Measurements from ENCODE around the gene TTC3. TPM values are rescaled to one million over a fixed set of nuclear protein-coding genes. Genes with fewer than 3 reads are reported as not detected.
A peak's percentile ranks its signal among the peaks of the same experiment; 100 is the strongest.

Gene TTC3
- polyA plus RNA-seq, 2 donors, result 16.9 to 17.4 TPM

DNA sequence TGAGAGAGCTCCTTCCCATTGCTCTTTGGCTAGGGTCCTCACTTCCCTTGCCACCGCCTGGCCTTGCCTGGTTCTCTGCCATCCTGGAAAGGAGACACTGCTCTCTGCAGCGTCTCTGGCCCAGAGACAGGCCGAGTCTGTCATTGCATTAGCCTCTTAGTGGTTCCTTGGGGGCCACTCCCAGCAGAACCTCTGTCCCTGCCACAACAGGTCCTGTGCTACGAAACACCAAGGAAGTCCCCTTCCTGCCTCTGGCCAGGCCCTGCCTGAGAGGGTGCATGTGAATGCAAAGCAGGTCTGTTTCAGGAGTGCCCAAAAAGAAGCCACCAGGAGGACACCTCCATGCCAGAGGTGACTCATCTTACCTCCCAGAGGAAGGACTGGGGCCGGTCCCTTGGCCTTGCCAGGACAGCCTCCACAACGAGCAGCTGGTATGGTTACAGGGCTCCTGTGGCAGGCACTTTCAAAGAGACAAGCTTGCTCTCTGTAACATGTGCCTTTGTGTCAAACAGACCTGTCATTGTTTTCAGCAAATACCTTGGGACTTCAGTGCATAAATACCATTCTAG is 134.5 kb downstream of the TTC3 start:
- 33 to 40% methylated on average over 6 of the region's 6 CpGs for WGBS, 2 donors
- peak overlapping the region in 1 of 2 donors; percentile 24 for H3K27ac ChIP-seq (ENCODE audit: low read depth in 2 of 2, low read length in 1 of 2)
- H3K9me3 ChIP-seq (ENCODE audit: control insufficient read depth in 2 of 2, insufficient read depth in 1 of 2, low read depth in 1 of 2, low read length in 1 of 2), result peaks cover 0 to 2% of the 10 kb centered on the region in 2 donors
- no peaks in the 10 kb centered on the region for H3K27me3 ChIP-seq (ENCODE audit: control insufficient read depth in 1 of 2, insufficient read depth in 2 of 2, low read length in 2 of 2)
- peaks cover 4 to 11% of the 10 kb centered on the region in 2 donors for H3K4me1 ChIP-seq (ENCODE audit: control insufficient read depth in 2 of 2, insufficient read depth in 2 of 2, low read length in 1 of 2)
- no peak overlapping the region for H3K4me3 ChIP-seq (ENCODE audit: low read depth in 1 of 2, low read length in 2 of 2)
- H3K36me3 ChIP-seq (ENCODE audit: control insufficient read depth in 2 of 2, insufficient read depth in 2 of 2, low read length in 1 of 2), result peaks cover 0 to 4% of the 10 kb centered on the region in 2 donors

DNA sequence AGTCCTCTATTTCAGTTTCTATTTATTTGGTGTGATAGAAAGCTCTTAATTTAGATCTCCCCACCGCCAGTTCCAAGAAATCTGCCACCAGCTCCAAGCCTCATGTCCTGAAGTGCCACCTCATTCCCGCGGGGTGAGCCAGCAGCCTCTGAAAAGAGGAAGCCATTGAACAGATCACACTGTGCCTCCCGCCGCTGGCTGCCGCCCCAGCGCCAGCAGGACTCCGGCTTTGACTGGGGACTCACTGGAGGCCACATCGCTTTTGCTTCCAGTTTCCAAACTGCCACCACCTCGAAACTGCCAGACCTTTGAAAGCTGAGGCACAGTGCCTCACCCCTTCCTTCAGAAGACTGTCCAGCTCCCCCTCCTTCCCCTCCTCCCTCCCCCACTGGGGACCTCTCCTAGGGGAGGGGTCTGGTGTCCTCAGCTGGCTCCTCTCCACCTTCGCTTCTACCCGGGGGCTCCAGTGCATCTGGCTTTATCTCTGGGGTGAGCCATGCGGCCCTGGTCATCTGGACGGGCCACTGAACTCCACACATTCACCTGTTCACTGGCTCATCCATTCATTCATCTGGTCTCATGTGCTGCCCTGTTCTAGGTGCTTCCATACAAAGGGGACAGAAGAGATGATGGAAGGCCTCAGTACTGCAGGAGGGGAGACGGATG is 135.1 kb downstream of the TTC3 start:
- peaks cover 4 to 11% of the 10 kb centered on the region in 2 donors for H3K4me1 ChIP-seq (ENCODE audit: control insufficient read depth in 2 of 2, insufficient read depth in 2 of 2, low read length in 1 of 2)
- 32 to 35% methylated on average over 15 of the region's 15 CpGs for WGBS, 2 donors
- no peaks in the 10 kb centered on the region for H3K36me3 ChIP-seq (ENCODE audit: control insufficient read depth in 2 of 2, insufficient read depth in 2 of 2, low read length in 1 of 2)
- H3K27ac ChIP-seq (ENCODE audit: low read depth in 2 of 2, low read length in 1 of 2), result no peak overlapping the region
- no peaks in the 10 kb centered on the region for H3K27me3 ChIP-seq (ENCODE audit: control insufficient read depth in 1 of 2, insufficient read depth in 2 of 2, low read length in 2 of 2)
- H3K4me3 ChIP-seq (ENCODE audit: low read depth in 1 of 2, low read length in 2 of 2), result no peak overlapping the region
- H3K9me3 ChIP-seq (ENCODE audit: control insufficient read depth in 2 of 2, insufficient read depth in 1 of 2, low read depth in 1 of 2, low read length in 1 of 2), result peaks cover 0 to 2% of the 10 kb centered on the region in 2 donors

DNA sequence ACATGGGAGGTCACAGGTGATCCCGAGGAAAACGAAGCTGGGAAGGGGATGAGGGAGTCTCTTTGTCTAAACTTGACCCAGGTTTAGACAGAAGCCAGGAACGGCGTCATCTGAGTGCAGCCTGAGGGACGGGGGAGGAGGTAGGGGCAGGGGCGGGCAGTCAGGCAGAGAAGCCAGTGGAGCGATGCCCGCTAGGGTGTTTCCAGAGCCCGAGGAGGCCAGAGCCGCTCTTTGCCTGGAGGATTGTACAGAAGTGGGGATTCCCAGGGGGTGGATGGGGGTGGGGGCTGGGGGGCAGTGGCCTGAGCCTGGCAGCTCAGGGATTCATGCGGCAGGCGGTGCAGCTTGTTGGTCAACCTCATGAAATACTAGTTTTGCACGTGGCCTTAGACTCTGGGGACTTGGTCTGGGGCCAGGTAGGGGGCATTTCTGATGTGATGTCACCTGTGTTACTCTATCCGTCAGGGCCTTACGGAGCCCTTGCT is 135.7 kb downstream of the TTC3 start:
- Histone ChIP-seq H3K4me3 (ENCODE audit: low read depth in 1 of 2, low read length in 2 of 2) (no peak overlapping the region), H3K36me3 (ENCODE audit: control insufficient read depth in 2 of 2, insufficient read depth in 2 of 2, low read length in 1 of 2) (no peaks in the 10 kb centered on the region), H3K27ac (ENCODE audit: low read depth in 2 of 2, low read length in 1 of 2) (no peak overlapping the region), H3K27me3 (ENCODE audit: control insufficient read depth in 1 of 2, insufficient read depth in 2 of 2, low read length in 2 of 2) (no peaks in the 10 kb centered on the region), H3K4me1 (ENCODE audit: control insufficient read depth in 2 of 2, insufficient read depth in 2 of 2, low read length in 1 of 2) (peaks cover 4 to 11% of the 10 kb centered on the region in 2 donors), H3K9me3 (ENCODE audit: control insufficient read depth in 2 of 2, insufficient read depth in 1 of 2, low read depth in 1 of 2, low read length in 1 of 2) (peaks cover 0 to 2% of the 10 kb centered on the region in 2 donors)
- 62 to 83% methylated on average over 15 of the region's 15 CpGs for WGBS, 2 donors

DNA sequence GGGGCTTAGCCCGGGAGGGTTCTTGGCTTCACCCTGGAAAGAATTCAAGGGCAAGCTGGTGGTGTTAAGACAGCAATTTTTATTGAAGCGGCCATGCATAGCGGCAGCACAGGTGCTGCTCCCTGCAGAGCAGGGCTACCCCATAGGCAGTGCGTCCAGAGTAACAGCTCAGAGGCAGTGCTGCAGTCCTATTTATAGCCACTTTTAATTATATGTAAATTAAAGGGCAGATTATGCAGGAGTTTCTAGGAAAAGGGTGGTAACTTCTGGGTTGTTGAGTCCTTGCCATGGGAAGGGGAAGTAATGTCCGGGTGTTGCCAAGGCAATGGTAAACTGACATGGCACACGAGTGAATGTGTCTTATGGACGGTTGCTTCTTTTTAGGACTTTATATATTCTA is 137.1 kb downstream of the TTC3 start:
- H3K36me3 ChIP-seq (ENCODE audit: control insufficient read depth in 2 of 2, insufficient read depth in 2 of 2, low read length in 1 of 2), result no peaks in the 10 kb centered on the region
- no peak overlapping the region for H3K27ac ChIP-seq (ENCODE audit: low read depth in 2 of 2, low read length in 1 of 2)
- peaks cover 0 to 2% of the 10 kb centered on the region in 2 donors for H3K9me3 ChIP-seq (ENCODE audit: control insufficient read depth in 2 of 2, insufficient read depth in 1 of 2, low read depth in 1 of 2, low read length in 1 of 2)
- H3K27me3 ChIP-seq (ENCODE audit: control insufficient read depth in 1 of 2, insufficient read depth in 2 of 2, low read length in 2 of 2), result no peaks in the 10 kb centered on the region
- H3K4me1 ChIP-seq (ENCODE audit: control insufficient read depth in 2 of 2, insufficient read depth in 2 of 2, low read length in 1 of 2), result peaks cover 4 to 11% of the 10 kb centered on the region in 2 donors
- 92 to 95% methylated on average over 7 of the region's 7 CpGs for WGBS, 2 donors
- H3K4me3 ChIP-seq (ENCODE audit: low read depth in 1 of 2, low read length in 2 of 2), result no peak overlapping the region

DNA sequence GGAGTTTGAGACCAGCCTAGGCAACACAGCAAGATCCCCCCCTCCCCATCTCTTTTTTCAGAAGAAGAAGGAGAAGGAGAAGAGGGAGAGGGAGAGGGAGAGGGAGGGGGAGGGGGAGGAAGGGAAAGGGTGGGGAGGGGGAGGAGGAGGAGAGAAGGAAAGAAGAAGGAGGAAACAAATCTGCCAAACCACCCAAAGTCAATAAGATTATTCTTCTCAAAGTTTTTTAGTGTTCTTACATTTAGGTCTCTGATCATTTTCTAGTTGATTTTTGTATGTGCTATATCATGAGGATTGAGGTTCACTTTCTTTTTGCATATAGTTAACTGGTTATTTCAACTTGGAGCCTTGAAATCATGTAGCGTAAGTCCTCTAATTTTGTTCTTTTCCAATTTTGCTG is 137.7 kb downstream of the TTC3 start:
- Histone ChIP-seq H3K36me3 (ENCODE audit: control insufficient read depth in 2 of 2, insufficient read depth in 2 of 2, low read length in 1 of 2) (no peaks in the 10 kb centered on the region), H3K9me3 (ENCODE audit: control insufficient read depth in 2 of 2, insufficient read depth in 1 of 2, low read depth in 1 of 2, low read length in 1 of 2) (peaks cover 0 to 2% of the 10 kb centered on the region in 2 donors), H3K4me3 (ENCODE audit: low read depth in 1 of 2, low read length in 2 of 2) (no peak overlapping the region), H3K27me3 (ENCODE audit: control insufficient read depth in 1 of 2, insufficient read depth in 2 of 2, low read length in 2 of 2) (no peaks in the 10 kb centered on the region), H3K27ac (ENCODE audit: low read depth in 2 of 2, low read length in 1 of 2) (no peak overlapping the region), H3K4me1 (ENCODE audit: control insufficient read depth in 2 of 2, insufficient read depth in 2 of 2, low read length in 1 of 2) (peaks cover 4 to 11% of the 10 kb centered on the region in 2 donors)
- 97 to 100% methylated on average over 1 of the region's 1 CpG for WGBS, 2 donors

DNA sequence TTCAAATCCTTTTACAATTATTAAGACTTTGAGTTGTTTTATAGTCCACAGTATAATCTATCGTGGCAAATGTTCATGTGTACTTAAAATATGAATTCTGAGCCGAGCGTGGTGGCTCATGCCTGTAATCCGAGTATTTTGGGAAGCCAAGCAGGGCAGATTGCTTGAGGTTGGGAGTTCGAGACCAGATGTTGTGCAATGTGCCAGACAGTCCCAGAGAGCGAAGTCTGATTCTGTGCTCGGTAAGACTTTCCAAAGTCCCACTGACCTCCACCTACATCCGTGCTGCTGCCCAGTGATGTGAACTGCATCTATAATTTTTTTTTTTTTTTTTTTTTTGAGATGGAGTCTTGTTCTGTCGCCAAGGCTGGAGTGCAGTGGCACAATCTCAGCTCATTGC is 141.9 kb downstream of the TTC3 start:
- Histone ChIP-seq H3K4me3 (ENCODE audit: low read depth in 1 of 2, low read length in 2 of 2) (no peak overlapping the region), H3K4me1 (ENCODE audit: control insufficient read depth in 2 of 2, insufficient read depth in 2 of 2, low read length in 1 of 2) (no peaks in the 10 kb centered on the region), H3K27ac (ENCODE audit: low read depth in 2 of 2, low read length in 1 of 2) (no peak overlapping the region), H3K36me3 (ENCODE audit: control insufficient read depth in 2 of 2, insufficient read depth in 2 of 2, low read length in 1 of 2) (no peaks in the 10 kb centered on the region), H3K9me3 (ENCODE audit: control insufficient read depth in 2 of 2, insufficient read depth in 1 of 2, low read depth in 1 of 2, low read length in 1 of 2) (peaks cover 0 to 1% of the 10 kb centered on the region in 2 donors), H3K27me3 (ENCODE audit: control insufficient read depth in 1 of 2, insufficient read depth in 2 of 2, low read length in 2 of 2) (no peaks in the 10 kb centered on the region)
- WGBS, 2 donors, result 92% methylated on average over 9 of the region's 9 CpGs

DNA sequence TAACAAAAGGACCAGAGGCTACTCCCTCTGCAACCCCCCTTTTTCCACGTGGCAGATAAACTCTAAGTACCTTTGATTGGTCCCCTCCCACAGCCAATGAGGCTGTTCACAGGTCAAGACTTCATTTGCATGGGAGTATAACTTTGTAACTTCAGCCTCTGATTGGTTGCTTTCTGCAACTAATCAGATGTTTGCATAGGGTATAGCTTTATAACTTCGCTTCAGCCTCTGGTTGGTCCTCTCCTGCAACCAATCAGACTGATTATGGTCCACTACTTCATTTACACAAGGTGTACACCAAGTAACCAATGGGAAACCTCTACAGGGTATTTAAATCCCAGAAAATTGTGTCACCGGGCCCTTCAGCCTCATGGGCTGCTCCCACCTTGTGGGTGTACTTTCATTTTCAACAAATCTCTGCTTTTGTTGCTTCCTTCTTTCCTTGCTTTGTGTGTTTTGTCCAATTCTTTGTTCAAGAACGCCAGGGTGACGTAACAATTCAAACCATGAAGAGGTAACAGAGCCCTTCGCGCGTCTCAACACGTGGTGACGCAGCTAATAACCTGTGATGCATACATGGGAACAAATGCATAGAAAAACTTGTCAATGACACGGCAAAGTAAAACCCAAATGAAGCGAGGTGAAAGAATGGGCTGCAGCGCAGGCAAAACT is 146.8 kb downstream of the TTC3 start:
- peaks cover 4 to 8% of the 10 kb centered on the region in 2 donors for H3K36me3 ChIP-seq (ENCODE audit: control insufficient read depth in 2 of 2, insufficient read depth in 2 of 2, low read length in 1 of 2)
- no peak overlapping the region for H3K27ac ChIP-seq (ENCODE audit: low read depth in 2 of 2, low read length in 1 of 2)
- 32 to 39% methylated on average over 13 of the region's 13 CpGs for WGBS, 2 donors
- peak overlapping the region; percentile 49 to 57 for H3K4me3 ChIP-seq (ENCODE audit: low read depth in 1 of 2, low read length in 2 of 2)
- peaks cover 0 to 2% of the 10 kb centered on the region in 2 donors for H3K9me3 ChIP-seq (ENCODE audit: control insufficient read depth in 2 of 2, insufficient read depth in 1 of 2, low read depth in 1 of 2, low read length in 1 of 2)
- peaks cover 0 to 3% of the 10 kb centered on the region in 2 donors for H3K4me1 ChIP-seq (ENCODE audit: control insufficient read depth in 2 of 2, insufficient read depth in 2 of 2, low read length in 1 of 2)
- no peaks in the 10 kb centered on the region for H3K27me3 ChIP-seq (ENCODE audit: control insufficient read depth in 1 of 2, insufficient read depth in 2 of 2, low read length in 2 of 2)

DNA sequence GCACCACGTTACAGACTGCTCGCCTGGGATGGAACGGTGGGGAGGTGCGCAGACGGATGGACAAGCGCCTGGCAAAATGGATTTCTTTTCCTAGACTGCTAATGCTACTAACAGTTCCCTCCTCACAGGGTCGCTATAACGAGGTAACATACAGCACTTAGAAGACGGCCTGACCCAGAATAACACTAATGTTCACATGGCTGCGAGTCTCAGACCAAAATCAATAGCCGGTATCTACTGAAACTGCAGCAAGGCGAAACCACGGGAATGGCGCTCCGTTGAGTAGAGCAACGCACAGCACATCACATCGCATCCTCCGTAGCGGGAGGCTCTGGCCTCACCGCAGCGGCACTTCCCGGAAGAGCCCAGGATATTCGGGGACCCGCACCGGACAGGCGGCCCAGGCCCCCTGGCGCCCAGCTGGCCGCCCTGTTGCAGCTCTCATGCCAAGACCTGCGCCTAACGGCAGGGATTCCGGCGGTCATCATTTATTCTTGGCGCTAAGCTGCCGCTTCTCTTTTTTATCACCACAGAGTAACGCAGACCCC is 147.5 kb downstream of the TTC3 start:
- peaks cover 0 to 3% of the 10 kb centered on the region in 2 donors for H3K4me1 ChIP-seq (ENCODE audit: control insufficient read depth in 2 of 2, insufficient read depth in 2 of 2, low read length in 1 of 2)
- H3K36me3 ChIP-seq (ENCODE audit: control insufficient read depth in 2 of 2, insufficient read depth in 2 of 2, low read length in 1 of 2), result peaks cover 10% of the 10 kb centered on the region in 2 donors
- peaks cover 0 to 2% of the 10 kb centered on the region in 2 donors for H3K9me3 ChIP-seq (ENCODE audit: control insufficient read depth in 2 of 2, insufficient read depth in 1 of 2, low read depth in 1 of 2, low read length in 1 of 2)
- H3K27ac ChIP-seq (ENCODE audit: low read depth in 2 of 2, low read length in 1 of 2), result peak overlapping the region; percentile 36 to 56
- H3K27me3 ChIP-seq (ENCODE audit: control insufficient read depth in 1 of 2, insufficient read depth in 2 of 2, low read length in 2 of 2), result no peaks in the 10 kb centered on the region
- 2 to 3% methylated on average over 34 to 35 of the region's 35 CpGs for WGBS, 2 donors
- peak overlapping the region; percentile 49 to 57 for H3K4me3 ChIP-seq (ENCODE audit: low read depth in 1 of 2, low read length in 2 of 2)

DNA sequence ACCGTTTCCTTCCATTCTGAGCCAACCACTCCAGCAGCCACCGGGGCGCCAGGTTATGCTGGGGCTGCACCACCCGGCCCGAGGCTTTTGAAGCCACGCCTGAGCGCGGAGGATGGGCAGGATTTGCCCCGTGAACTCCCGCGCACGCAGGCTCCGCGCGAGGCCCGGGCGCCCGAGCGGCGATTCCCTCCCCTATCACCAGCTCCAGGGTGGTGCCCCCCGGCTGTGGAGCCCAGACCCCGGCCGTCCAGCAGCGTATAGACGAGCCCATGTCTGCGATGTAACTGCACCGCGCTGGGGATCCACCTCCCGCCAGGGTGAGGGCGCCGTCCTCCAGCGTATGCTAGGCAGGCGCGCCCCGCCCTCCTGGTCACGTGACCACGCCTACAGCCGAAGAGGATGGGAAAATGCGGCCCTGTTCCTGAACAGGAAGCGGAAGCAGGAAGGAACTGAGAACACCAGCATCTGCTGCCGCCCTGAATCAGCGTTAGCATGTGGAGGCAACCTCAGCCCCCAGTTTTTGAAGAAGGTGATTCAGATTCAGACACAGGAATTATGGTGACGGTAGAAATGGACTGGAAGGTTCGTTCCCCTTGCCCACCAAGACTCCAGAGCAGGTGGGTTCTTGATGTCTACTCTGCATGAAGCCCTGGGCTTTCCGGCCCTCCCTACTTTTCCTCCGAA is 148.1 kb downstream of the TTC3 start:
- Histone ChIP-seq H3K36me3 (ENCODE audit: control insufficient read depth in 2 of 2, insufficient read depth in 2 of 2, low read length in 1 of 2) (peaks cover 13 to 15% of the 10 kb centered on the region in 2 donors), H3K4me3 (ENCODE audit: low read depth in 1 of 2, low read length in 2 of 2) (peak overlapping the region; percentile 49 to 57), H3K9me3 (ENCODE audit: control insufficient read depth in 2 of 2, insufficient read depth in 1 of 2, low read depth in 1 of 2, low read length in 1 of 2) (peaks cover 0 to 2% of the 10 kb centered on the region in 2 donors), H3K4me1 (ENCODE audit: control insufficient read depth in 2 of 2, insufficient read depth in 2 of 2, low read length in 1 of 2) (peaks cover 0 to 3% of the 10 kb centered on the region in 2 donors), H3K27ac (ENCODE audit: low read depth in 2 of 2, low read length in 1 of 2) (peak overlapping the region; percentile 36 to 66), H3K27me3 (ENCODE audit: control insufficient read depth in 1 of 2, insufficient read depth in 2 of 2, low read length in 2 of 2) (no peaks in the 10 kb centered on the region)
- WGBS, 2 donors, result 7% methylated on average over 46 of the region's 46 CpGs
